ENCODE data around the gene PHF2. TPM values are rescaled to one million over a fixed set of nuclear protein-coding genes. Genes with fewer than 3 reads are reported as not detected.

PHF2 gene
- total and polyA plus RNA-seq, 5 experiments from 2014 or later: 0.84 to 35.5 (median 2.3) TPM

DNA sequence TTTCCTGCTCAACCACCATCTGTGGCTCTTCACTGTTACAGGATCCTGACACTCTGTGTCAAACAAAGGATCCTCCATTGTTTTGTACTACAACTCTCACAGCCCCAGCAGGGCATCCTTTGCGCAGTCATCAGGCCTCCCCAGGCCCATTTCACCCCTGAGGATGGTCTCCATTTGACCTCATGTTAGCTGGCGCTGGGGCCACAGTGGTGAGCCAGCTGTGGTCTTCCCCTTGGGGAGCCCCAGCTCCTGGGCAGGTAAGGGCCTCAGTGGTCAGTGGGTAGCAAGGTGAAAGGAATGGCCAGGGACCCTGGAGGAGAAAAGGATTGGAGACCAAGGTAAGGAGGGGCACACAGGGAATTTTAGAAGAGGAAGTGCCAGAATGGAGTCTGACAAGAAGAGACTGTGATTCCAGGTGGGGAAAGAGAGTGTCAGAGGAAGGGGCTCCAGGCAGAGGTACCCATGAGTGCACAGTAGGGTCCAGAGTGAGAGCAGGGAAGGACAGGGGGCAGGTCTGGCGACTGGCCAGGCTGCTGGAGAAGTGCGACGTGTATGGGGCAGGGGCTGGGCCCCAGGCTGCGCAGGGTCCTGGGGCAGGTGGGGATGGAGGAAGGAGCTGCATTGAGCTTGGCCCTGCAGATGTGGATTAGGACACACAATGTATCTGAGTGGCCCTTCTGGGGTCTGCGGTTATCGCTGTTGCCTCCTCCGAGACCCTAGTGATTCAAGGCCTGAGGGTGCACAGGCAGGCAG, 109.9 kb downstream of the PHF2 start:
- Mint-ChIP-seq H3K4me3 (peak overlapping the region in 1 of 10 donors; percentile 69), H3K4me1 (peaks cover 0 to 9% (median under 1%) of the 10 kb centered on the region in 4 donors), H3K27ac (no peak overlapping the region), H3K27me3 (peaks cover 4 to 36% (median 13%) of the 10 kb centered on the region in 5 donors), H3K9me3 (peaks cover 7 to 47% (median 27%) of the 10 kb centered on the region in 9 donors), H3K36me3 (peaks cover 0 to 21% (median 0%) of the 10 kb centered on the region in 3 donors)
- DNase-seq (peak in 1 of 10 donors; percentile 13), ATAC-seq (no peak)
- POLR2A ChIA-PET: no interaction called here

DNA sequence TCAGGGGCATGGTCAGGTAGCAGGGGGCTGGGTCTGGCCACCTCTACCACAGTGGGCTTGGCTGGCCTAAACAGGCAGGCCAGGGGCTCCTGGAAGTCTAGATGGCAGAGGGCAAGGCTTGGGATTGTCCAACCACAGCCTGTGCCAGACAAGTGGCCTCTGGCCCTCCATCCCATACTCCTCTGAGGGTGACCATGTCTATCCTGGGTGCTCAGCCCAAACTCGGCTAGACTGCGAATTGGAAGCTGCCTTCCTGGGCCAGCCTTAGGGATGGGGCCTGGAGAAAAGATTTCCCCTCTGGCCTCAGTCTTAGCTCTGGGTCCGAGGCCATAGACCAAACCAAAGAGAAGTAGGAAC, 110.5 kb downstream of the PHF2 start:
- POLR2A ChIA-PET: no interaction called here
- H3K4me1 Mint-ChIP-seq: peaks cover 0 to 5% (median under 1%) of the 10 kb centered on the region in 4 donors
- H3K27me3 Mint-ChIP-seq: peaks cover 4 to 40% (median 13%) of the 10 kb centered on the region in 5 donors
- H3K4me3 Mint-ChIP-seq: no peak overlapping the region
- H3K36me3 Mint-ChIP-seq: peaks cover 0 to 21% (median 0%) of the 10 kb centered on the region in 3 donors
- DNase-seq (no peak), ATAC-seq (no peak)
- peaks cover 7 to 48% (median 27%) of the 10 kb centered on the region in 9 donors for H3K9me3 Mint-ChIP-seq
- no peak overlapping the region for H3K27ac Mint-ChIP-seq

GRCh38 chr9:93690618-93691017, 114.2 kb downstream of the PHF2 start:
- H3K9me3 Mint-ChIP-seq: peaks cover 7 to 49% (median 27%) of the 10 kb centered on the region in 9 donors
- peak overlapping the region in 1 of 10 donors; percentile 11 for H3K4me3 Mint-ChIP-seq
- DNase-seq: no peak
- peaks cover 0 to 21% (median 0%) of the 10 kb centered on the region in 3 donors for H3K36me3 Mint-ChIP-seq
- H3K27me3 Mint-ChIP-seq: peaks cover 5 to 47% (median 16%) of the 10 kb centered on the region in 5 donors
- H3K4me1 Mint-ChIP-seq: no peaks in the 10 kb centered on the region
- no peak for ATAC-seq
- H3K27ac Mint-ChIP-seq: no peak overlapping the region
- POLR2A ChIA-PET: no interaction called here

DNA sequence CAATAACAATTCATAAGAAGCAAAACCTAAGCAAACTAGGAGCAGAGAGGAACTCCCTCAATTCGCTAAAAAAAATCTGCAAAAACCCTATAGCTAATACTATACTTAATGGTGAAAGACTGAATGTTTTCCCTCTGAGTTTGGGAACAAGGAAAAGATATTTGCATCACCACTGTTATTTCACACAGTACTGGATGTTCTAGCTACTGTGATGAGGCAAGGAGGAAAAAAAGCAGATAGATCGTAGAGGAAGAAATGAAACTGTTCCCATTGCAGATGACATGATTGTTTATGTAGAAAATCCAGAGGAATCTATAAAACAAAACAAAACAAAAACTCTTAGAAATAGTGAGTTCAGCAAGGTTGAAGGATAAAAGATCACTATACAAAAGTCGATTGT, 116.7 kb downstream of the PHF2 start:
- peaks cover 7 to 48% (median 27%) of the 10 kb centered on the region in 9 donors for H3K9me3 Mint-ChIP-seq
- peaks cover 2 to 36% (median 13%) of the 10 kb centered on the region in 5 donors for H3K27me3 Mint-ChIP-seq
- peaks cover 0 to 21% (median 0%) of the 10 kb centered on the region in 3 donors for H3K36me3 Mint-ChIP-seq
- ATAC-seq: no peak
- POLR2A ChIA-PET: no interaction called here
- DNase-seq: no peak
- no peak overlapping the region for H3K27ac Mint-ChIP-seq
- H3K4me1 Mint-ChIP-seq: no peaks in the 10 kb centered on the region
- H3K4me3 Mint-ChIP-seq: no peak overlapping the region

DNA sequence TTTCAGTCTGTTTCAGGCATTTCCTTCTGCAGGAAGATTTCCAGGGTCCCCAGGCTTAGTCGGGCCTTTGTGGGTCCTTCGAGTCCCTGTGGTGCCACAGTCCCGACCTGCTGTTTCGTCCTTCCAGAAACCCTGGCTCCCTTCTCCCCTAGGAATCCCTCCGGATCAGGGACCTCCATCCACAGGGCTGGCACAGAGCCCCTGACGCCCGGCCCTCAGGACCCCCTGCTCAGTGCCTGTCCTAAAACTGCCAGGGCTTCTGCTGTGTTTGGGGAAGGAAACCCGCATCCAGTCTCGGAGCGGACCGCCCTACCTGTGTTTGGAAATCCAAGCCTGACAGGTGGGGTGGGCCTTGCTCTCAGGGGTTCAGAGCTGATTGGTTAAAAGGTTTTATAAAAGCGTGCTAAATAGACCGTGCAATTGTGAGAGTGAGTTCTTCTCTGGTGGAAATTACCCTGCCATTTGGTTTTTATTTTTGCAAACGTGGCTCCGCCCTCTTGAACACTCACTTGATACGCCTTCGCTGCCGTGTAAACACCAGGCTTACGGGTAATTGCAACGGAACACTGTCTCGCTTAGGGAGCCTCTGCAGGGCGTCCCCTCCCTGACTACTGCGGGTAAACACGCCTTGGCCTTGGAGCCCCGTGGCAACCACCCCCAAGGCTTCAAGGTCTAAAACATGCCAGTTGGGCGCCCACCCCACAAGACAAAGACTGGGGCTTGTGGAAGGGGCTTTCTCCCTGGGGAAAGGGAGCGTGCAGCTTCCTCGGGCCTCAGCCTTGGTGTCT, 121.2 kb downstream of the PHF2 start:
- POLR2A ChIA-PET: no interaction called here
- ATAC-seq: no peak

DNA sequence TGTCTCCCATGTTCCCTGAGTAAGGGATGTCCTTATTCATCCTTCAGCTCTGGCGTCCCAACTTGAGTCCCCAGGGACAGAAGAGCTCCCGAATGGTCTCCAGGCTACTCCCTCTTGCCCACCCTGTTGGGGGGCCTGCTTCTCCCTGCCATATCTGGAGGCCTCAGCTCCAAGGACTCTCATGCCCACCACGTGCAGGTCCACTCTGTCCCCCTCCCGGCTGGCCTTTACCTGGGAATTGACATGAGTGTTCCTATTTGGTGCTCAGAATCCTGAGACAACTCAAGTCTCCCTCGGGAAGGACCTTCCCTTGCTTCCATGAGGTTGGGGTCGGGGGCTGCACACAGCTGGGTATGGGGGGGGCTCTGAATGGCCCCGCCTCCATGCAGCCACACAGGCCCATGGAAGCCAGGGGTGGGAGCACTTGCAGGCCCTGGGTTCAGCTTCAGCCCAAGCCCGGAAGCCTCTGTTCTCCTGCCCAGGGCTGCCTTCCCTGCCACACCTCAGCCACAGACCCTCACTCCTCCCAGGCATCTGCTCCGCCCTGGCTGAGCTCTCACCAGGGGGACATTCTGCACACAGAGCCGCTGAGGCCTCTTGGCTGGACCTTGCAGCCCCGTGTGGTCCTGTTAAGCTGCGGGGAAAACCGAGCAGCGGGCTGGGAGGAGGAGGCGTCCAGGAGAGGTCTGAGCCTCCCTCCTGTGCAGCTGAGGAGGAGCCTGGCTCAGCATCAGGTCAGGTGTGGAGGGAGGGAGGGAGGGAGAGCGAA, 121.9 kb downstream of the PHF2 start:
- no peak overlapping the region for H3K27ac Mint-ChIP-seq
- H3K4me1 Mint-ChIP-seq: no peaks in the 10 kb centered on the region
- H3K9me3 Mint-ChIP-seq: peaks cover 0 to 37% (median 6%) of the 10 kb centered on the region in 9 donors
- POLR2A ChIA-PET: no interaction called here
- ATAC-seq (no peak), DNase-seq (no peak)
- H3K27me3 Mint-ChIP-seq: peaks cover 0 to 20% (median 6%) of the 10 kb centered on the region in 5 donors
- H3K4me3 Mint-ChIP-seq: no peak overlapping the region
- peaks cover 0 to 4% (median 0%) of the 10 kb centered on the region in 3 donors for H3K36me3 Mint-ChIP-seq

More for the DNA sequence above, 121.2 kb downstream of the PHF2 start:
- H3K27ac Mint-ChIP-seq: no peak overlapping the region
- H3K9me3 Mint-ChIP-seq: peaks cover 0 to 31% (median 0%) of the 10 kb centered on the region in 9 donors
- DNase-seq: peak in 1 of 10 donors; percentile 54
- no peaks in the 10 kb centered on the region for H3K4me1 Mint-ChIP-seq
- H3K4me3 Mint-ChIP-seq: no peak overlapping the region
- peaks cover 2 to 27% (median 6%) of the 10 kb centered on the region in 5 donors for H3K27me3 Mint-ChIP-seq
- H3K36me3 Mint-ChIP-seq: no peaks in the 10 kb centered on the region

GRCh38 chr9:93699650-93700049, 123.3 kb downstream of the PHF2 start:
- Mint-ChIP-seq H3K27ac (no peak overlapping the region), H3K9me3 (peaks cover 3 to 49% (median 16%) of the 10 kb centered on the region in 9 donors), H3K4me1 (no peaks in the 10 kb centered on the region), H3K27me3 (peaks cover 0 to 10% (median 6%) of the 10 kb centered on the region in 5 donors), H3K36me3 (peaks cover 0 to 6% (median 4%) of the 10 kb centered on the region in 3 donors), H3K4me3 (no peak overlapping the region)
- ATAC-seq (no peak), DNase-seq (no peak)
- POLR2A ChIA-PET: no interaction called here

DNA sequence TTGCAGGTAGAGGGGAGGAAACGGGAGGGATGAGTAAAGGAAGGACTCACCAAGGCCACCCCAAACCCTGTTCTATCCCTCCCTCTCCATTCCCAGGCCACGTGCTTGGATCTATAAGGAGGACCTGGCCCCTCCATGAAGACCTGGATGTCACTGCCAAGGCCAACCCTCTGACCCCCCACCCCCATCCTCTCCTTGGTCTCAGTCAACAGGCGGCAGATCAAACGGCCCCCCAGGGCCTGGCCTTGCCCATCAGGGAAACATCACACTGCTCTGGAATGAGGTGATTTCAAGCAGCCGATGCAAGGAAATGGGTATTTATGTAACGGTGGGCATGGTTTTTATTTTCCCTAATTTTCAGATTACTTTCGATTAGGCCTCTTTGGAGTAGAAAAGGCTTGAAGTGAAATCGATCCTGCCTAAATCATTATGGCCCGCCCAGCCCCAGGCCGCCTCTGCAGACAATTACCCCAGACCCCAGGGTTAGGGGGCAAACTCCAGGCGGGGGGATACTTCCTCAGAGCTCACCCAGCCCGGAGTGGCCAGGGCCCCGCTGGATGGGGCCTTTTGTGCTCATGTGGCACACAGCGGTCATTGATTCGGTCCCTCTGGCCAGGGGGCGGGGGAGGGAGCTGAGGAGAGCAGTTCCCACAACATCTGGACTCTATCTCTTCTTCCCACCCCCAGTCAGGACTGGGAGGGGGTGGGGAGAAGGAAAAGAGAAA, 125.3 kb downstream of the PHF2 start:
- peaks cover 0 to 14% (median 8%) of the 10 kb centered on the region in 3 donors for H3K36me3 Mint-ChIP-seq
- no peak for DNase-seq
- no peak overlapping the region for H3K4me3 Mint-ChIP-seq
- ATAC-seq: no peak
- POLR2A ChIA-PET: no interaction called here
- peaks cover 3 to 60% (median 23%) of the 10 kb centered on the region in 9 donors for H3K9me3 Mint-ChIP-seq
- H3K4me1 Mint-ChIP-seq: no peaks in the 10 kb centered on the region
- peaks cover 0 to 10% (median 6%) of the 10 kb centered on the region in 5 donors for H3K27me3 Mint-ChIP-seq
- H3K27ac Mint-ChIP-seq: no peak overlapping the region

GRCh38 chr9:93702261-93702660, 125.9 kb downstream of the PHF2 start:
- Mint-ChIP-seq H3K36me3 (peaks cover 0 to 14% (median 8%) of the 10 kb centered on the region in 3 donors), H3K4me3 (no peak overlapping the region), H3K4me1 (no peaks in the 10 kb centered on the region), H3K9me3 (peaks cover 3 to 55% (median 21%) of the 10 kb centered on the region in 9 donors), H3K27ac (no peak overlapping the region), H3K27me3 (peaks cover 0 to 11% (median 6%) of the 10 kb centered on the region in 5 donors)
- ATAC-seq (no peak), DNase-seq (no peak)
- POLR2A ChIA-PET: no interaction called here

GRCh38 chr9:93708289-93708986, 132.1 kb downstream of the PHF2 start:
- no peak overlapping the region for H3K4me3 Mint-ChIP-seq
- H3K4me1 Mint-ChIP-seq: no peaks in the 10 kb centered on the region
- POLR2A ChIA-PET: no interaction called here
- H3K9me3 Mint-ChIP-seq: peaks cover 3 to 31% (median 12%) of the 10 kb centered on the region in 9 donors
- H3K27me3 Mint-ChIP-seq: peaks cover 0 to 23% (median 7%) of the 10 kb centered on the region in 5 donors
- DNase-seq: no peak
- no peak for ATAC-seq
- peaks cover 0 to 22% (median 4%) of the 10 kb centered on the region in 3 donors for H3K36me3 Mint-ChIP-seq
- no peak overlapping the region for H3K27ac Mint-ChIP-seq

DNA sequence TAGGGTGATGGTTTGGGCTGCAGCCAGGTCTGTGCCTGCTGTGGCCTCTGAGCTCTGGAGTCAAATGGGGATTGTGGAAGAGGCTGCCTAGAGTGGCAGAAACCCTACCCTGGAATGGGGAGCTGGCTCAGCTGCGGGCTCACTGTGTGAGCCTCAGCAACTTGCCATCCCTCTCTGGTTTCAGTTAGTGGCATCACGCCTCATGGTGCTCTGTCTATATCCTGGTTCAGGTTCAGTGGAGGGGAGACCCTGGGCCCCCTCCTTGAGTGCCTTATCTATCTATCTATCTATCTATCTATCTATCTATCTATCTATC, 132.6 kb downstream of the PHF2 start:
- POLR2A ChIA-PET: no interaction called here

More for the DNA sequence above, 132.6 kb downstream of the PHF2 start:
- Mint-ChIP-seq H3K27ac (no peak overlapping the region), H3K36me3 (peaks cover 0 to 20% (median 4%) of the 10 kb centered on the region in 3 donors), H3K4me3 (no peak overlapping the region), H3K9me3 (peaks cover 2 to 28% (median 7%) of the 10 kb centered on the region in 9 donors), H3K4me1 (no peaks in the 10 kb centered on the region), H3K27me3 (peaks cover 0 to 23% (median 7%) of the 10 kb centered on the region in 5 donors)
- ATAC-seq (no peak), DNase-seq (no peak)

All from naive thymus-derived CD8-positive, alpha-beta T cell (primary cell).